Adrenal gland (tissue), 12 donors: Measurements from ENCODE around the gene PGAP3. TPM values are rescaled to one million over a fixed set of nuclear protein-coding genes. Genes with fewer than 3 reads are reported as not detected.

Experiments used
- DNase-seq, 7 donors: peaks; one replicate each; pipeline ENCODE4 v3.0.0-alpha.2; 2019 to 2020
- H3K27ac ChIP-seq, 5 donors: fragments of 200-600 bp; sonication (generic) in 4 of 5; 1 replicate in 3 of 5; 2 replicates in 2 of 5; pipeline versions ENCODE4 v1.5.1 to v1.8.0; 2016 to 2020; ENCODE audit warnings: mild to moderate bottlenecking in 1 of 5
- H3K27me3 ChIP-seq: fragments of 200-600 bp; 2 replicates; pipeline ENCODE4 v1.8.0; 2021
- H3K36me3 ChIP-seq, 2 donors: fragments of 200-600 bp; replicated peaks in 1 of 2; 1 replicate in 1 of 2; 2 replicates in 1 of 2; pipeline versions ENCODE4 v1.5.1 to v1.8.0; 2018 to 2022
- H3K4me1 ChIP-seq, 2 donors: fragments of 200-600 bp; replicated peaks in 1 of 2; 1 replicate in 1 of 2; 2 replicates in 1 of 2; pipeline versions ENCODE4 v1.5.1 to v1.8.0; 2018 to 2021
- H3K4me3 ChIP-seq, 4 donors: fragments of 200-600 bp; sonication (generic) in 3 of 4; one replicate each; pipeline ENCODE4 v1.5.1; 2016 to 2018
- H3K9me3 ChIP-seq, 3 donors: fragments of 200-600 bp; sonication (generic) in 1 of 3; replicated peaks in 1 of 3; 1 replicate in 2 of 3; 2 replicates in 1 of 3; pipeline versions ENCODE4 v1.5.1 to v1.8.0; 2016 to 2021
- CTCF ChIP-seq, 6 experiments: fragments of 450-650 bp in 4 of 6; fragments of 200-600 bp in 2 of 6; sonication (generic) in 1 of 6; IDR thresholded peaks; 1 replicate in 5 of 6; 2 replicates in 1 of 6; pipeline versions ENCODE4 v1.5.1 to v1.8.0; 2016 to 2021; ENCODE audit warnings: antibody characterized with exemption in 6 of 6, mild to moderate bottlenecking in 2 of 6, moderate library complexity in 1 of 6
- POLR2A ChIP-seq, 2 donors: fragments of 450-650 bp; IDR thresholded peaks; one replicate each; pipeline ENCODE4 v1.6.1; 2017; ENCODE audit warnings: antibody characterized with exemption in 2 of 2, mild to moderate bottlenecking in 2 of 2, moderate library complexity in 1 of 2
- WGBS, 4 donors: extraction: QIAGEN DNeasy Blood & Tissue Kit in 2 of 4; methylation state at CpG; one replicate each; pipeline versions ENCODE4 v1.1.5 to v1.1.7; 2013 to 2017; 5-methylcytosine and 5-hydroxymethylcytosine counted together
- intact Hi-C, 2 donors: fragments of 100-400 bp; cut with DNase I; formaldehyde crosslinking; loops; one replicate each; pipeline versions ENCODE4 v1.14.1 to v1.15.0; 2022 to 2023
- polyA plus RNA-seq, 3 donors: library from polyadenylated mRNA; stranded (reverse); fragments of 200-250 nt in 2 of 3; fragments of 350-450 nt in 1 of 3; fragmentation: Illumina TruSeq in 1 of 3; extraction: RNeasy Lipid Tissue Mini Kit (QIAGEN cat#74804) in 1 of 3; gene quantifications; one replicate each; pipeline ENCODE4 v1.2.3, GENCODE V29; 2013 to 2014
- total RNA-seq, 9 donors: library from RNA; depleted of rRNA in 4 of 9; stranded (reverse); fragments of >200 nt in 4 of 9; fragments of 120-200 nt in 1 of 9; fragmentation: NEBNext Ultra II Directional in 1 of 9; extraction: Animal tissue kit (Norgen Biotek cat#: 25700) in 1 of 9; gene quantifications; one replicate each; pipeline versions ENCODE4 v1.1.0 to v1.2.4, GENCODE V29; 2013 to 2023
- donor health status: healthy with polysubstance abuse.
- donor health status: Bipolar disorder and iron deficiency.
- donor health status: DM: yes; HTN: yes; CAD: no.
- donor health status: DM: no; HTN: no; CAD: no.
- donor health status: DM: no; HTN: no; CAD: no.
- donor health status: DM: yes; HTN: yes; CAD: no.

PGAP3 gene
- total and polyA plus RNA-seq, 12 donors = 7.6 to 35.1 (median 22.7) TPM

- intact Hi-C loops = no loop called here
- WGBS, 4 donors = 79 to 84% (median 82%) methylated on average over 5 to 6 of the region's 6 CpGs
- Histone ChIP-seq H3K27ac (no peak overlapping the region), H3K4me1 (no peaks in the 10 kb centered on the region), H3K27me3 (peaks cover 16% of the 10 kb centered on the region), H3K9me3 (no peaks in the 10 kb centered on the region), H3K36me3 (no peaks in the 10 kb centered on the region), H3K4me3 (no peak overlapping the region)
- TF ChIP-seq POLR2A (IDR thresholded peaks at IDR 0.05) = no peak
- no peak for TF ChIP-seq CTCF (IDR thresholded peaks at IDR 0.05)
- no peak for DNase-seq
Observed at GRCh38 chr17:39696731-39697130, 8.9 kb upstream of the PGAP3 start.

GRCh38 chr17:39695089-39695474, 7.2 kb upstream of the PGAP3 start:
- no peak overlapping the region for H3K4me3 ChIP-seq
- no peak for DNase-seq
- 83 to 87% (median 86%) methylated on average over 2 of the region's 2 CpGs for WGBS, 4 donors
- H3K27me3 ChIP-seq = peaks cover 12% of the 10 kb centered on the region
- no peaks in the 10 kb centered on the region for H3K36me3 ChIP-seq
- H3K9me3 ChIP-seq = no peaks in the 10 kb centered on the region
- TF ChIP-seq CTCF (IDR thresholded peaks at IDR 0.05) = no peak
- TF ChIP-seq POLR2A (IDR thresholded peaks at IDR 0.05) = no peak
- intact Hi-C loops = no loop called here
- no peaks in the 10 kb centered on the region for H3K4me1 ChIP-seq
- H3K27ac ChIP-seq = no peak overlapping the region

GRCh38 chr17:39694593-39694992, 6.7 kb upstream of the PGAP3 start:
- Histone ChIP-seq H3K36me3 (no peaks in the 10 kb centered on the region), H3K27me3 (peaks cover 7% of the 10 kb centered on the region), H3K27ac (no peak overlapping the region), H3K4me3 (no peak overlapping the region), H3K4me1 (no peaks in the 10 kb centered on the region), H3K9me3 (no peaks in the 10 kb centered on the region)
- intact Hi-C loops = no loop called here
- TF ChIP-seq CTCF (IDR thresholded peaks at IDR 0.05) (no peak), POLR2A (IDR thresholded peaks at IDR 0.05) (no peak)
- whole genome bisulfite sequencing, 4 donors = 86 to 96% (median 87%) methylated on average over 5 of the region's 5 CpGs
- DNase-seq = no peak

- H3K4me1 ChIP-seq = peaks cover 8 to 14% of the 10 kb centered on the region in 2 donors
- H3K36me3 ChIP-seq = no peaks in the 10 kb centered on the region
- no peaks in the 10 kb centered on the region for H3K9me3 ChIP-seq
- no peak overlapping the region for H3K27ac ChIP-seq
- intact Hi-C loops = no loop called here
- H3K27me3 ChIP-seq = no peaks in the 10 kb centered on the region
- H3K4me3 ChIP-seq = peak overlapping the region in 1 of 4 donors; percentile 66
- no peak for TF ChIP-seq POLR2A (IDR thresholded peaks at IDR 0.05)
- no peak for TF ChIP-seq CTCF (IDR thresholded peaks at IDR 0.05)
- WGBS, 4 donors = 46 to 58% (median 51%) methylated on average over 3 of the region's 3 CpGs
- no peak for DNase-seq
Observed at GRCh38 chr17:39688945-39689344, 1.1 kb upstream of the PGAP3 start.
